SKM-1 (cell line): Measurements from ENCODE around the gene CNP.

ENCODE experiments used
- DNase-seq: peaks from one replicate; lab custom pipeline; 2025; ENCODE audit not compliant: unreplicated experiment; lab: John Stamatoyannopoulos, UW

CNP gene

DNA sequence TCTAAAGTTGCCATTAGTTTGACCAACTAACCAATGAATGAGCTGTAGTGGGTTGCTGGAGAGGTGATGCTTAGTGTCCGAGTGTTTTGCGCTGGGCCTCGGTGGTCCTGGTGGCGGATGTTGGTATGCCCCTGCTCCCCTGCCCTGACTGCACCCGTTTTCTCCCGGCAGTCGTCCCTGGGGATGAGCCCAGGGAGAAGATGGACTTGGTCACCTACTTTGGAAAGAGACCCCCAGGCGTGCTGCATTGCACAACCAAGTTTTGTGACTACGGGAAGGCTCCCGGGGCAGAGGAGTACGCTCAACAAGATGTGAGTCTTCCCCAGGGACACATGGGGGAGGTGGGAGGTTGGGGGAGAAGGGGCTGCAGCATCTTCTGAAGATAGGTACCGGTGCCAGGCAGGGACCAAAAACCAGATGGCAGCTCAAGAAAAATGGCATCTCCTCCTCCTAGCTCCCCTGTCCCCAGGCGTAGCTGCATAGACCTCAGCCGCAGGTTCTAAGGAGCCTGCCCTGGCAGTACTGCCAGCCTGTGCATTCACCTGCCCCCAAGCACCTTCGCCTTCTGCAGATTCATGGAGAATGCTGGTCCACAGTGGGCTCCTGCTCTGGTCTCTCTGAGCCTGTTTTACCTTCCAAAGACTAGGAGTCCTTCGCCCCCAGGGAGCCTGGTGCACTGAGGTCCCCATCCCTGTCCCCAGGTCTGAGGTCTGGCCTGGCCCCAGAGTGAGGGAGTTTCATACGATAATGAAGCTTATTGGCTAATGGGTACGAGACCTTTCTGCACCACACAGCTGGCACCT lies 5.3 kb downstream of the CNP start:
- no peak for DNase-seq

DNA sequence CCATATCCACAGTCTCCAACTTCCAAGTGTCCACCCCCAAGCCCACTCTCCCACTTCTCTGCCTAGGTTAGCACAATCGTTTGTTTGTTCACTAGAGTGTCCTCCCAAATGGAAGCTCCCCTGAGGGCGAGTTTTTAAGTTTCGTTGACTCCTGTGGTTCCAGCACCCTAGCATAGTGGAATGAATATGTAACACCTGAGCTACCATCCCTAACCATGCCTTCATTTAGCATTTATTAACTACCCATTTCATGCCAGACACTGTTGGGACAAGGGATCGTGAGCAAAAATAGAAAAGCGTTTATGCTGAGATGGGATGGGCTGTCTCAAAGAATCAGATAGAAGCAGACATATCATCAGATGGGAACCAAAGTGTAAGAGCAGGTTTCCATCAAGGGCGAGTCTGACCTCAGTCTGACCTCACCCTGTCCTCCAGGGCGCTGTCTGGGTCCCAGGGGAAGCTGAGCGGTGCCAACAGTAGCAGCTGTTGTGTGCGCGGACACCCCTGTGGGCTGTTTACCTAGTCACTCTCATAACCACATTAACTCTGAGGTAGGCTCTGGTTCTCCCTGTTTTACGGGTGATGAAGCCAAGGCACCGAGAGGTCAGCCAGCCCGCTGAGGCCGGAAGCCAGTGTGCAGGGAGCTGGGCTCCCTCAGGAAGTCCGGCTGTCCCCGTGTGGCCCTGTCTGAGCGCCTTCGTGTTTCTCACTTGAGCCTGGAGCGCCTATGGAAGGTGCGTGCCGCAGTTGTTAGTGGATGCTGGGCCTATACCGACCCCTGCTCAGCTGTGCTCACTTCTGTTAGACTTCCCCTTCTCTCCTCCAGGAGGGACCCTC lies 6.2 kb downstream of the CNP start:
- DNase-seq = no peak

DNA sequence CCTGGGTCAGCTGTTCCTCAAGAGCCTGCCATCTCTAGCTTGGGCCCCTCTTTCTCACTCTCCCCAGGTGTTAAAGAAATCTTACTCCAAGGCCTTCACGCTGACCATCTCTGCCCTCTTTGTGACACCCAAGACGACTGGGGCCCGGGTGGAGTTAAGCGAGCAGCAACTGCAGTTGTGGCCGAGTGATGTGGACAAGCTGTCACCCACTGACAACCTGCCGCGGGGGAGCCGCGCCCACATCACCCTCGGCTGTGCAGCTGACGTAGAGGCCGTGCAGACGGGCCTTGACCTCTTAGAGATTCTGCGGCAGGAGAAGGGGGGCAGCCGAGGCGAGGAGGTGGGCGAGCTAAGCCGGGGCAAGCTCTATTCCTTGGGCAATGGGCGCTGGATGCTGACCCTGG lies 6.8 kb downstream of the CNP start:
- DNase-seq = no peak

GRCh38 chr17:41974031-41974430 lies 7.4 kb downstream of the CNP start:
- no peak for DNase-seq

- no peak for DNase-seq
Measured at GRCh38 chr17:41974658-41975057, 8.1 kb downstream of the CNP start.

DNA sequence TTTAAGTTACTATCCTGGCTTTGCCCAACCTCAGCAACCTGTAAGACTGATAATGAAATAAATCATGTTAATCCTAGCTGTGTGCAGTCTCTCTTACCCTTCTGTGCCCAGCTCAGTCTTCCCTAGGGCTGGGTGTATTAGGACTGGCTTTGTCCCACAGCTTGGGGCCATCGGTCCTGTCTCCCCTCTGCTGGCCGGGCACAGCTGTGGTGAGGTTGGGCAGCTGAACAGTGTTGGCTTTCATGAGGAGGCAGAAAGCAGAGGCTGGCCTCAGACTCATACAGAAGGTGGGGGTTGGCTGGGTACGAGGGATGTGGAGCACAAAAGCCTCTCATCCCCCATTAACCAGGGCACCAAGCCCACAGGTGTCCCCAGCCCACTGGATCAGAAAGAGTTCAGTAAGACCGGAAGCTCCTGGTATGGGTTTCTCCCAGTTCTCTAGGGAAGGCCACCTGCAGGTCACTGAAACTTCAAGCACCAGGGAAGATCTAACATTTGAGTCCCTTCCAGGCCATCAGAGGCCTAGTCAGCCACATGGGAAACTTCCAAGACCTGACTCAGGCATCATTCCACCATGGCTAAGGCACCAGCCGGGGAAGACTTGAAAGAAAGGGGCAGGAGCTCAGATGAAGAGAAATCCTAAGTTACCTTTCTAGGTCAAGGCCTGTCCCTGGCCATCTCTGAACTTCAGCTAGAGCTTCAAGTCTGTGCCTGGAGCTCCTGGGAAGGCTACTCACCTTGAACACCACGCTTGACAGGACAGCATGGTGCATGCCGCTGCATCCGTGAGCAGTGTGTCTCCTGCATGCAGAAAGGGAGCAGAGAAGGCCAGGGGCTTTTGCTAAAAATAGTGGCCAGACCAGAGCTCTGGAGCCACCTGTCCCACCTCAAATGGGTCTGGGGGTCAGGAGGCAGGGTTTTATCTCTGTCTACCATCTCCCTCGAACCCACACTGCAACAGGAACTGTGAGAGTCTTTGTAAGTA lies 8.8 kb downstream of the CNP start:
- no peak for DNase-seq

GRCh38 chr17:41976142-41976768 lies 9.7 kb downstream of the CNP start:
- DNase-seq = no peak

- DNase-seq = no peak
Measured at GRCh38 chr17:41977991-41978390, 11.4 kb downstream of the CNP start.

DNA sequence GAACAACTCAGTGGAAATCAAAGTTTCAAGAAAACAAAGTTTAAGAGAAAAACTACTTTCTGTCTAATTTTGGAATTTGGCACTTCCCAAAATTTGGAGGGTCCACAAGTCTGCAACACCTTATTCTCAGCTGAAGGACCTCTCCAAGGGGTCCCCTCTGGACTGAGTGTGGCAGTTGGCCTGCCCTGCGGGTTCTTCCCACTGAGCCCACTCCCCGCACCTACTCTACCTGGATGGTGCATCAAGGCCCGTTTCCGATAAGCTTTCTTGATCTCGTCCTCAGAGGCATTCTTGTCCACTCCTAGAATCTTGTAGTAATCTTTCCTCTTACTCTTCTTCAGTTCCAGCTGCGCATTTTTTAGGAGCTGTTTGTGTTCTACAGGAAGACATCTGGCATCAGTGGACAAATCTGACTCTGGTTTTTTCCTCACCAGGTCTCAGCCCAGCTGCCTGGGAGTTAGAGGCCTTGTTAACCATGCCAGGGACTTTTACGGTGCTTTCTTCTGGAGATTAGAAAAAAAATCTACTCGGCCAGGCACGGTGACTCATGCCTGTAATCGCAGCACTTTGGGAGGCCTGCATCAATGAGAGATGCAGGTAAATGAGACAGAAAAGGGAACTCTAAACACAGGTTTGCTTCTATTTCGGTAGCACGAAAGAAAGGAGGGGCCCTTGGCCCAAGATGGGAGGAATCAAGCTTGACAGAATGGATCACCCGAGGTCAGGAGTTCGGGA lies 15.6 kb downstream of the CNP start:
- no peak for DNase-seq

GRCh38 chr17:41984454-41984853 lies 17.9 kb downstream of the CNP start:
- DNase-seq = no peak

- DNase-seq = no peak
Measured at GRCh38 chr17:41985919-41986318, 19.3 kb downstream of the CNP start.

GRCh38 chr17:41986634-41987033 lies 20.0 kb downstream of the CNP start:
- DNase-seq = no peak

- no peak for DNase-seq
Measured at GRCh38 chr17:41987642-41988041, 21.0 kb downstream of the CNP start.

DNA sequence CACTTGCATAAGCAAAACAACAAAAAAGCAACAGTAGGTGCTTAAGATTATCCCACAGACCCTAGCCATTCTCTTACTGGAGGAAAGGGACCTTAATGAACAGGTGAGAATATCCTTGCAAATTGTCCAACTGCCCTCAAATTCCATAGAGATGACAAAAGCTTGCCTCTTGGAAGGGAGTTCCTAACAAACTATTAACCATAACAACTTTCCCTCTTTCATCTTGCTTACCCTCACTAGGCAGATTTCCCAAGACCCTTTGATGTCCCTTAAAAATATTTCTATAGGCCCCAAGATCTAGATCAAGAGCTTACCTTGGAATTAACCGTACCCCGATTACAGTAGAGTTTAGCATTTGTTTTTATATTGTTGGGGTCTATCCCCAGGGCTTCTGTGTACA lies 21.8 kb downstream of the CNP start:
- DNase-seq = no peak

- no peak for DNase-seq
Measured at GRCh38 chr17:41989702-41990419, 23.3 kb downstream of the CNP start.

GRCh38 chr17:41992576-41992975 lies 26.0 kb downstream of the CNP start:
- DNase-seq = no peak

GRCh38 chr17:41996855-41997164 lies 30.2 kb downstream of the CNP start:
- DNase-seq = no peak

DNA sequence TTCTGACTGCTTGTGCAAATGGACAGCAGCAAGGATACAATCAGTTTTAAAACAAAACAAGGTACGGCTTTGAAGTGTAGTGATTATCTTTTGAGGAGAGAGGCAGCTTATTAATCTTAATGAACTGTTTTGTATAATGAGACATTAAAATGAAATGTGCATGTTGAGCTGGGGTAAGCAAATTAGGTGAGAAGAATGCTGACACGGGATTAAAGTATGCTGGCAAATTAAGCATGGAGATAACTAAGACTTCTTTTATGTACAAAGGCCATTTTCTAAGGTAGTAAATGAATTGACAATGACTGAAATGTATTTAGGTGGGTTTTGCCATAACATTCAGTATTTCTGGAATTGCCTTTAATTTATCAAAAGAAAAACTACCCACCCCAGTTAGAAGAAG lies 31.9 kb downstream of the CNP start:
- no peak for DNase-seq

GRCh38 chr17:42000413-42001133 lies 34.0 kb downstream of the CNP start:
- DNase-seq = no peak
